BLaER1 (cell line): ENCODE results near the gene MICAL1.

Source experiments
- H3K27ac ChIP-seq: shearing (Covaris generic); formaldehyde crosslinking; 2 replicates; pipeline ENCODE4 v1.8.1; 2022
- H3K27me3 ChIP-seq: shearing (Covaris generic); formaldehyde crosslinking; 2 replicates; pipeline ENCODE4 v1.8.1; 2022
- H3K36me3 ChIP-seq: shearing (Covaris generic); formaldehyde crosslinking; 2 replicates; pipeline ENCODE4 v1.8.1; 2022
- H3K4me1 ChIP-seq: shearing (Covaris generic); formaldehyde crosslinking; 2 replicates; pipeline ENCODE4 v1.8.1; 2022
- H3K4me2 ChIP-seq: shearing (Covaris generic); formaldehyde crosslinking; 2 replicates; pipeline ENCODE4 v1.8.1; 2022
- H3K4me3 ChIP-seq: shearing (Covaris generic); formaldehyde crosslinking; 2 replicates; pipeline ENCODE4 v1.8.1; 2022
- H3K9ac ChIP-seq: shearing (Covaris generic); formaldehyde crosslinking; 2 replicates; pipeline ENCODE4 v1.8.1; 2022
- H3K9me3 ChIP-seq: shearing (Covaris generic); formaldehyde crosslinking; 2 replicates; pipeline ENCODE4 v1.8.1; 2022
- H4K20me1 ChIP-seq: shearing (Covaris generic); formaldehyde crosslinking; 2 replicates; pipeline ENCODE4 v1.8.1; 2022
- Cebpa-rat ChIP-seq: shearing (Covaris generic); IDR thresholded peaks from 2 replicates; pipeline ENCODE4 v1.8.1; 2022

The MICAL1 gene

GRCh38 chr6:109454496-109455436 is 806 bp downstream of the MICAL1 start:
- Histone ChIP-seq H3K27ac (peak overlapping the region; percentile 100), H3K27me3 (no peaks in the 10 kb centered on the region), H4K20me1 (peaks cover 32% of the 10 kb centered on the region), H3K4me2 (peak overlapping the region; percentile 96), H3K4me3 (peak overlapping the region; percentile 85), H3K9me3 (no peaks in the 10 kb centered on the region), H3K4me1 (peaks cover 83% of the 10 kb centered on the region), H3K36me3 (peaks cover 30% of the 10 kb centered on the region), H3K9ac (peak overlapping the region; percentile 90)
- TF ChIP-seq Cebpa-rat = peak; percentile 29; the same call in 1 of the 2 replicates

GRCh38 chr6:109453594-109454495 is 1.7 kb downstream of the MICAL1 start:
- Histone ChIP-seq H3K36me3 (peaks cover 36% of the 10 kb centered on the region), H4K20me1 (peaks cover 34% of the 10 kb centered on the region), H3K4me1 (peaks cover 85% of the 10 kb centered on the region), H3K4me3 (peak overlapping the region; percentile 85), H3K9me3 (no peaks in the 10 kb centered on the region), H3K9ac (peak overlapping the region; percentile 90), H3K4me2 (peak overlapping the region; percentile 96), H3K27ac (peak overlapping the region; percentile 100), H3K27me3 (no peaks in the 10 kb centered on the region)
- no peak for TF ChIP-seq Cebpa-rat

GRCh38 chr6:109453156-109453555 is 2.4 kb downstream of the MICAL1 start:
- Histone ChIP-seq H4K20me1 (peaks cover 35% of the 10 kb centered on the region), H3K9ac (peak overlapping the region; percentile 90), H3K27me3 (no peaks in the 10 kb centered on the region), H3K36me3 (peaks cover 43% of the 10 kb centered on the region), H3K4me1 (peaks cover 85% of the 10 kb centered on the region), H3K27ac (peak overlapping the region; percentile 100), H3K4me3 (peak overlapping the region; percentile 85), H3K9me3 (no peaks in the 10 kb centered on the region), H3K4me2 (peak overlapping the region; percentile 96)
- no peak for TF ChIP-seq Cebpa-rat

- peak overlapping the region; percentile 96 for H3K4me2 ChIP-seq
- peaks cover 44% of the 10 kb centered on the region for H4K20me1 ChIP-seq
- peaks cover 51% of the 10 kb centered on the region for H3K36me3 ChIP-seq
- H3K27ac ChIP-seq = peak overlapping the region; percentile 100
- H3K27me3 ChIP-seq = no peaks in the 10 kb centered on the region
- peaks cover 85% of the 10 kb centered on the region for H3K4me1 ChIP-seq
- TF ChIP-seq Cebpa-rat = no peak
- H3K4me3 ChIP-seq = peak overlapping the region; percentile 85
- peak overlapping the region; percentile 90 for H3K9ac ChIP-seq
- H3K9me3 ChIP-seq = no peaks in the 10 kb centered on the region
Observed at GRCh38 chr6:109452181-109452580, 3.4 kb downstream of the MICAL1 start.

- peaks cover 44% of the 10 kb centered on the region for H4K20me1 ChIP-seq
- H3K27me3 ChIP-seq = no peaks in the 10 kb centered on the region
Observed at GRCh38 chr6:109451376-109451775, 4.2 kb downstream of the MICAL1 start.

GRCh38 chr6:109450801-109451200 is 4.8 kb downstream of the MICAL1 start:
- Histone ChIP-seq H3K9me3 (no peaks in the 10 kb centered on the region), H3K36me3 (peaks cover 65% of the 10 kb centered on the region), H3K4me2 (peak overlapping the region; percentile 96), H3K4me3 (peak overlapping the region; percentile 41; the same call in 1 of the 2 replicates), H3K9ac (peak overlapping the region; percentile 75; the same call in 1 of the 2 replicates), H4K20me1 (peaks cover 48% of the 10 kb centered on the region), H3K4me1 (peaks cover 82% of the 10 kb centered on the region), H3K27ac (peak overlapping the region; percentile 100), H3K27me3 (no peaks in the 10 kb centered on the region)
- TF ChIP-seq Cebpa-rat = no peak

More at GRCh38 chr6:109451376-109451775, 4.2 kb downstream of the MICAL1 start:
- Histone ChIP-seq H3K9me3 (no peaks in the 10 kb centered on the region), H3K4me3 (peak overlapping the region; percentile 85; the same call in 1 of the 2 replicates), H3K9ac (peak overlapping the region; percentile 90), H3K4me2 (peak overlapping the region; percentile 96), H3K27ac (peak overlapping the region; percentile 100), H3K36me3 (peaks cover 60% of the 10 kb centered on the region), H3K4me1 (peaks cover 85% of the 10 kb centered on the region)
- TF ChIP-seq Cebpa-rat = no peak

GRCh38 chr6:109449795-109450673 is 5.5 kb downstream of the MICAL1 start:
- Histone ChIP-seq H3K36me3 (peaks cover 73% of the 10 kb centered on the region), H3K9me3 (no peaks in the 10 kb centered on the region), H3K27ac (peak overlapping the region; percentile 100), H3K9ac (peak overlapping the region; percentile 75), H4K20me1 (peaks cover 52% of the 10 kb centered on the region), H3K4me2 (peak overlapping the region; percentile 96), H3K4me3 (peak overlapping the region; percentile 41; the same call in 1 of the 2 replicates), H3K4me1 (peaks cover 82% of the 10 kb centered on the region), H3K27me3 (no peaks in the 10 kb centered on the region)
- TF ChIP-seq Cebpa-rat = no peak

- Histone ChIP-seq H4K20me1 (peaks cover 60% of the 10 kb centered on the region), H3K27ac (peak overlapping the region; percentile 100), H3K27me3 (no peaks in the 10 kb centered on the region), H3K9me3 (no peaks in the 10 kb centered on the region), H3K4me3 (peak overlapping the region; percentile 41; the same call in 1 of the 2 replicates), H3K36me3 (peaks cover 81% of the 10 kb centered on the region), H3K9ac (peak overlapping the region; percentile 75), H3K4me1 (peaks cover 85% of the 10 kb centered on the region), H3K4me2 (peak overlapping the region; percentile 96)
- no peak for TF ChIP-seq Cebpa-rat
Observed at GRCh38 chr6:109449064-109449794, 6.3 kb downstream of the MICAL1 start.
